ENCODE results near the gene ANXA4.

The ANXA4 gene

DNA sequence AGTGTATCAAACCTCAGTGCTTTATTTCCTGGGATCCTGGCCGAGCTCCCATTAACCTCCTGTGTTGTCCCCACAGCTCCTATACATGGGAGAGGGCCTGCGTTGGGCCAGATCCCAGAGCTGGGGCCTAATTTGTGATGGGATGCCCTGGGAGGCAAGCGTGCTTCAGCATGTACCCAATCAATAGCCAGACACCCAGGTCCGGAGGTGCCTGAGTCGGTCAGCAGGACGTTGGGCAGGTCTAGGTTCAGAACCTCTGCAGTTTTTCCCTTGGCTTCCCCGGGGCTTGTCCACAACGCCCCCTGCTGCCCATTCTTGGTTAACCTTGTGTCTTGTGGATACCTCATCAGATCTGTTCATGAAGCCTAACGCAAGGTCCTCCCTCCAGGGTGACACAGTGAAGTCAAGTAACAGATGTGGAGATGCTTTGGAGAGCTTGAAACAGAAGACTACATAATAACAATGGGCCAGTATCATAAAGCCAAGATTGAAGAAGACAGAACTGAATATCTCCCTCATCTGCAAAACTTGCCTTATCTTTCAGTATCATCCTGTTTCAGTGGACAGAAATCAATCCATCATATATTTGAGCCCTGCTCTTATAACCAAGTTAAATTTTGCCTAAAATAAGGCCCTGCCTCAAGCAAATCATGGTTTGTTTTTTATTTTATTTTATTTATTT lies 27.3 kb upstream of the ANXA4 start:
- peak; percentile 69 for DNase-seq (ENCODE audit: low spot score)

DNA sequence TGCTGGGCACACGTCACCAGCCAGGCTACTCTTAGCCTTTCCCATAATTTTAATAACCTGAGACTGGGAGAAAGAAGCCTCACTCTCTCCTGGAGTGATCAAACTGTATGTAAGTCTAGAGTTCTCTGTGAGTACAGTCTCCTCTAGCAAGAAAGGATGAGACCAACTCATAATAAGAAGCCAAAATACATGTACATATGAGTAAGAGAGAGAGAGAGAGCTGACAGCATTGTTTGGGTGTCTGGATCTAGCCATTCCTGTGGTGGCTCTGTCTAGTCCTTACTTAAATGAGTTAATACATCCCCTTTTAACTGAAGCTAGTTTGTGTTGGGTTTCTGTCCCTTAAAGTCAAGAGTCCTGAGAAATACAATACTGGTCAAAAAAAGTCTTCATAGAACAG lies 26.0 kb upstream of the ANXA4 start:
- TF ChIP-seq, protein P1, sequence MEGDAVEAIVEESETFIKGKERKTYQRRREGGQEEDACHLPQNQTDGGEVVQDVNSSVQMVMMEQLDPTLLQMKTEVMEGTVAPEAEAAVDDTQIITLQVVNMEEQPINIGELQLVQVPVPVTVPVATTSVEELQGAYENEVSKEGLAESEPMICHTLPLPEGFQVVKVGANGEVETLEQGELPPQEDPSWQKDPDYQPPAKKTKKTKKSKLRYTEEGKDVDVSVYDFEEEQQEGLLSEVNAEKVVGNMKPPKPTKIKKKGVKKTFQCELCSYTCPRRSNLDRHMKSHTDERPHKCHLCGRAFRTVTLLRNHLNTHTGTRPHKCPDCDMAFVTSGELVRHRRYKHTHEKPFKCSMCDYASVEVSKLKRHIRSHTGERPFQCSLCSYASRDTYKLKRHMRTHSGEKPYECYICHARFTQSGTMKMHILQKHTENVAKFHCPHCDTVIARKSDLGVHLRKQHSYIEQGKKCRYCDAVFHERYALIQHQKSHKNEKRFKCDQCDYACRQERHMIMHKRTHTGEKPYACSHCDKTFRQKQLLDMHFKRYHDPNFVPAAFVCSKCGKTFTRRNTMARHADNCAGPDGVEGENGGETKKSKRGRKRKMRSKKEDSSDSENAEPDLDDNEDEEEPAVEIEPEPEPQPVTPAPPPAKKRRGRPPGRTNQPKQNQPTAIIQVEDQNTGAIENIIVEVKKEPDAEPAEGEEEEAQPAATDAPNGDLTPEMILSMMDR (IDR thresholded peaks at IDR 0.05; ENCODE audit: extremely low read depth, missing control alignments), result no peak
- DNase-seq (ENCODE audit: low spot score), result no peak

More for the DNA sequence above, 27.3 kb upstream of the ANXA4 start:
- TF ChIP-seq, protein P1 (IDR thresholded peaks at IDR 0.05; ENCODE audit: extremely low read depth, missing control alignments), result peak; percentile 75

DNA sequence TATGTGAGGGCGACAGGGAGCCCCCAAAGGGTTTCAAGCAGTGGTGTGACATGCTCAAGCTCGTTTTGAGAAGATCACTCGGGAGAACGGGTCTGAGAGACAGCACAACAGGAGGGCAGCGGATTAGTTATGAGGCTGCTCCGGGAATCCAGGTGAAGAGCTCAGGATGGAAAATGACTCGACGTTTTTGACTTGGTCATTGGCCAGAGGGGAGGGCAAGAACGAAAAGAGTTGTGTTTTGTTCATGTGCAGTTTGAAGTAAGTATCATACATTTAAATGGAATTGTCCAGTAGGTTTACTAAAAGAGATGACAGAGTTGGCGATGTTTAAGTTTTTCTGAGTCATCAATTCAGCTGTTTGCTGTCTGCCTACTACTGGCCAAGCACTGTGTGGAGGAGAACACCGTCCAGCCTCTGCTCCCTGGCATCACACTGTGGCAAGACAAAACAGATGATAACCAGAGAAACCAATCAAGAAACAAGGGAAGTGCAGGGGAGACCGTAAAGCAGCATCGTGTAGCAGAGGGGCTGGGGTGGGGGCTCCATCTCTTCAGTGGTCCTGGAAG lies 25.3 kb upstream of the ANXA4 start:
- no peak for DNase-seq (ENCODE audit: low spot score)
- TF ChIP-seq, protein P1 (IDR thresholded peaks at IDR 0.05; ENCODE audit: extremely low read depth, missing control alignments), result no peak

DNA sequence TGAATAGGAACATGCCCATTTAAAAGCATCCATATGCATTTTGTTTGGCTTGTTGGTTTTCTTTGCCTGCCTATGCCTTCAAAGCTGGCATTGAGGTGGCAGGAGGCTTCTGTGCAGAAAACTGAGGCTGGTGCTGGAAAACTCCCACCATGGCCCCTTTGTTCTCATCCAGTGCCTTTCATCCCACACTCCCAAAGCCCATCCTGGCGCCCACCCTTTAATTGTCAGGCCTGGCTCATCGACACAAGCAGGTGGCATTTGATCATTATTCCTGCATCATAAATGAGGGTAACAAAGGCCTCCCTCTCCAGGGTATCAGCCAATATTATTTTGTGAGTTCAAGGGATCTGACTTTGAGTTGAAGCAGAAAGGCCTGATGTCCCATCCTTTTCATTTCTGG lies 24.7 kb upstream of the ANXA4 start:
- TF ChIP-seq, protein P1 (IDR thresholded peaks at IDR 0.05; ENCODE audit: extremely low read depth, missing control alignments), result no peak
- DNase-seq (ENCODE audit: low spot score), result no peak

DNA sequence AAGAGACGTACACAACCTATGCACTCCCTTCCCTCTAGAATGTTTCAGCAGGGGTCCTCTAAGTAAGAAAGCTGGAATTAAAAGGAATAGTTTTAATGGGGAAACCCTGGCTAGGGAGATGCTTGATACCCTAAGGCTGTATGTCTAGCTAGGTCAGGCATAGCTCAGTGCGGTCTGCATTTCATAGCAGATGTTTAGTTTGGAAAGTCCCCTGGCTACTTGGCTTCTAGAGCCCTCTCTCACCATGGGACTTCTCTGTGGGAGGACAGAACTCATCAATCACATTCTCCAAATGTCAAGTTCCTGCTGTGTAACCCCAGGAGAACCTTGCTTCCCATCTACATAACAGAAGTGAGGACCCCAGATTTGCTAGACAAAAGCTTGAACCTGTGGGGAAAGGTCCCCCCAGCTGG lies 24.1 kb upstream of the ANXA4 start:
- DNase-seq (ENCODE audit: low spot score), result peak; percentile 46
- TF ChIP-seq, protein P1 (IDR thresholded peaks at IDR 0.05; ENCODE audit: extremely low read depth, missing control alignments), result no peak

DNA sequence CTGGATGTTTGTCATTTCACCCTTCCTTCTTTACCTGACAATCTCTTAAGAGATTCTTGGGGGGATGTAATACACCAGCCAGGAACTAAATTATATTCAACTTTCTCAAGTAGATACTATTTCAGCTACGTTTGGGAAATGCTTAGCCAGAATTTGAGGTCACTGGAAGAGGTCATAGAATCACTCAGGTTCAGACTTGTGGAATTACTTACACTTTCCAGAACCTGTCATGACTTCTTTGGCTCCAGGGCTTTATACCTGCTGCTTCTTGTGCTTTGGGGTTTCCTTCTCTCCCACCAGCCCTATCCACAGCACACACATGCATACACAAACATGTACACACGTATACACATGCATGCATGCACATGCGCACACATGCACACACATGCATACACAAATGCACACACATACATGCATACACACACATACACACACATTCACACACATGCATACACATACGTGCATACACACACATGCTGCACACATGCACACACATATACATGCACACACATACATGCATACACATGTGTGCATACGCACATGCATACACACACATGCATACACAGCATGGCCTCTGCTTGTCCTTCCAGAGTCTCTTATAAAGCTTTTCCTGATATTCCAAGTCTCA lies 23.5 kb upstream of the ANXA4 start:
- no peak for DNase-seq (ENCODE audit: low spot score)
- TF ChIP-seq, protein P1 (IDR thresholded peaks at IDR 0.05; ENCODE audit: extremely low read depth, missing control alignments), result no peak

DNA sequence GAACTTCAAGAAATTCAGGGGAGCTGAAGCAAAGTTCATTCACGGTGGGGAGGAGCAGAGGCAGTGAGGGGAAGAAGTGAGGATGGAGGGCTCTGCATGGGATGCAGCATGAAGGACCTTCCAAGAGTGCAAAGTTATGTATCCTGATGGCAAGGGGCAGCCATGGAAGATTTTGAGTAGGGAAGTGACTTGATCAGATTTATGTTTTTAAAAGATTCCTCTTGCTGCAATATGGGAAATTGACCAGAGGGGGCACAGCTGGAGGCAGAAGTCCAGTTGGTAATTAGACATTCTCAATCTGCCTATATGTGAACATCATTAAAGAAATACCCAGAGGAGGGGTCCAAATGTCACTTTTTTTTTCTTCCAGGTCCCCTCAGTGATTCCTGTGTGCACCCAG lies 21.5 kb upstream of the ANXA4 start:
- TF ChIP-seq, protein P1 (IDR thresholded peaks at IDR 0.05; ENCODE audit: extremely low read depth, missing control alignments), result no peak
- no peak for DNase-seq (ENCODE audit: low spot score)
